G401 (cell line): Measurements from ENCODE around the gene NUP62. TPM values are rescaled to one million over a fixed set of nuclear protein-coding genes. Genes with fewer than 3 reads are reported as not detected.
"Not testable (repeated sequence)": the region's sequence is repeated elsewhere in the genome, so short reads cannot be mapped to it uniquely, and the experiment has no call there.

ENCODE experiments used
- DNase-seq: peaks from one replicate; pipeline ENCODE4 v3.0.0-alpha.2; 2015; ENCODE audit warnings: low spot score
- in situ Hi-C: cut with HindIII; loops from 2 replicates; pipeline ENCODE4 v1.10.0; 2016; ENCODE audit warnings: low sequenced_read_pairs, mixed read lengths
- total RNA-seq: library from RNA; depleted of rRNA; stranded (reverse); fragments of >200 nt; shearing (Covaris generic); gene quantifications from 2 replicates; pipeline ENCODE4 v1.2.3, GENCODE V29; 2014; rRNA removed

NUP62 gene
- 79.9 and 86.1 TPM in 2 replicates for total RNA-seq

DNA sequence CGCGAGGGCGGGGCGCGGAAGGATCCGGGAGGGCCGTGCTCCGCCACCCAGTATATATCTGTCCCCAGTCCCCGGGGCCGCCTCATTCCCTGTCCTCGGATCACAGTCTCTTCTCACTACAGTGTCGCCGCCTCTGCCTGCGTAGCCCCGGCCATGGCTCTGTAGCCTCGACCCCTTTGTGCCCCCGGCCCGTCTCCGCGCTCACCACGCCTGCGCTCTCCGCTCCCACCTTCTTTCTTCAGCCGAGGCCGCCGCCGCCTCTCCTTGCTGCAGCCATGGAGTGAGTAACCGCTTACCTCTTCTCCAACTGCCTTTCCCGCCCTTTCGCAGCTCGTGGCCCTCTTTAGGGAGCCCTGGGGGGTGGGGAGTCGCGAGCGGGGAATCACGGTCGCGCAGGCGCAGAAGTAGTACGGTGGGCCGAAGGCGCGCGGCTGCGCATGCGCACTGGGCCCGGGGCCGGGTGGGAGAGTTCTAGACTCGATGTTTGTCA lies at the start of gene NUP62, which contains the start of gene ATF5:
NUP62 (minus strand) TSS at position 384 of the 490 bp plus-strand sequence. CDS start 19,697 bp downstream, outside the sequence.
ATF5 (plus strand) TSS at position 85 of the 490 bp plus-strand sequence. CDS start 1,646 bp downstream, outside the sequence.
- in situ Hi-C loops = no loop called here
- DNase-seq = peak; percentile 82

DNA sequence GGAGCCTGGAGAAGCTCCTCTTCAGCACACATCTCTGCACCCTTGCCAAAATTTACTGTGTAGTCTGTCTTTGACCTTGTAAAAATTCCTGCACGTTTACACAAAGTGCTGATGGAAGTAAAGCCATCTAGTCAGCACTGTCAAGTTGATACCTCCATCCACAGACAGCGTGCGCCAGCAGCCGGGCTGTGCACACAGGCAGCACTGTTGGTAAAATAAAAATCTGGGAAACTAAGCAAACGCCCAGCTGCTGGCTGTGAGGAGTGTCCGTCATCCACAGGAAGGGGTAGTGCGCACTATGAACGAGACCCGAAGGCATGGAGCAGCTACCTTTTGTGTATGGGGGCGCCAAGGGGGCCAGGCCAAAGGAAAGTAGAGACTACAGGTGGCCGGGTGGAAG lies 49.0 kb upstream of the NUP62 start:
- in situ Hi-C loops = no loop called here

DNA sequence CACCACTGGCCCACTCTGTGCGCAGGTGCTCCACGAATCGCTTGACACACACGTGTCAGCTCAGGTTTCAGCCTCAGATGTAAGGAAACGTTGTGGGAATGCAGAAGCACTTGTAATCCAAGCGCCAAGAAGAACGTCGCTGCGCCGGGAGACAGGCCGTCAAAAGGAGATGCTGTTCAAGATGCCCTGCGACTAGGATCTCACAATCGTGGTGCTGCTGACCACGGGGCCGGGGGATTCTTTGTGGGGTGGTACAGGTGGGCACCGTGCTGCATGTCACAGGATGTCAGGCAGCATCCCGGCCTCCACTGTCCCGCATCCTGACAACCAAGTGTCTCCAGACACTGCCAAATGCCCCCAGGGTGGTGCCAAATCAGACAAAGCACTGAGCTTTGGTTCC lies 48.6 kb upstream of the NUP62 start:
- in situ Hi-C loops = no loop called here

More for the DNA sequence above, 49.0 kb upstream of the NUP62 start:
- DNase-seq = no peak

GRCh38 chr19:49977076-49977475 lies 47.8 kb upstream of the NUP62 start:
- DNase-seq = no peak
- in situ Hi-C loops = no loop called here

More for the DNA sequence above, 48.6 kb upstream of the NUP62 start:
- DNase-seq = no peak

- DNase-seq = no peak
- in situ Hi-C loops = no loop called here
Measured at GRCh38 chr19:49976496-49976895, 47.2 kb upstream of the NUP62 start.

- in situ Hi-C loops = no loop called here
- no peak for DNase-seq
Measured at GRCh38 chr19:49975051-49975450, 45.7 kb upstream of the NUP62 start.

DNA sequence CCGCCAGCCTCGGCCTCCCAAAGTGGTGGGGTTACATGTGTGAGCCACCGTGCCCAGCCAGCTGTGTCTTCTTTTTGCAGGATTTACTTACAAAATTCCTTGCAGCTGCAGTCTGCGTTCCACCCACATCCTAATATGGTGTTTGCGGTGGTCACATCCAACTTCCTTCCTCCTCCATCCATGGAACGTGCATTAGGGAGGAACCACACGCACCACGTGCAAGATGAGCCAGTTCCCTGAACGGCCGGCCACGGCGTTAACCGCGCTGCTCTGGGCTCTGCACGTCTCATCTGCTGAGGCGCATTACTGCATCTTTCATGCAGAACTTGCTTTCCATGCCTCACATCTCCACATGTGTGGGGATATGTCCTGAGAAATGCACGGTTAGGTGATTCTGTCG lies 44.7 kb upstream of the NUP62 start:
- in situ Hi-C loops = no loop called here
- DNase-seq = no peak

GRCh38 chr19:49972841-49973240 lies 43.5 kb upstream of the NUP62 start:
- in situ Hi-C loops = no loop called here

DNA sequence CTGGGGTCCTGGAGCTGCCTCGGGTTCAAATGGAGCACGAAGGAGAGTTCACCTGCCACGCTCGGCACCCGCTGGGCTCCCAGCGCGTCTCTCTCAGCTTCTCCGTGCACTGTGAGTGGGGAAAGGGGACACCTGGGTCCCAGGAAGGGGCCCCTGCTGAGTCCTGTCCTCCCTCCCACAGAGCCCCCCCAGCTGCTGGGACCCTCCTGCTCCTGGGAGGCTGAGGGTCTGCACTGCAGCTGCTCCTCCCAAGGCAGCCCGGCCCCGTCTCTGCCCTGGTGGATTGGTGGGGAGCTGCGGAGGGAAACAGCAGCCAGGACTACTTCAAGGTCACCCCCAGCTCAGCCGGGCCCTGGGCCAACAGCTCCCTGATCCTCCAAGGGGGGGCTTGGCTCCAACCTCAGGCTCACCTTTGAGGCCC lies 42.7 kb upstream of the NUP62 start:
- in situ Hi-C loops = no loop called here
- DNase-seq = no peak

More at GRCh38 chr19:49972841-49973240, 43.5 kb upstream of the NUP62 start:
- DNase-seq = no peak

DNA sequence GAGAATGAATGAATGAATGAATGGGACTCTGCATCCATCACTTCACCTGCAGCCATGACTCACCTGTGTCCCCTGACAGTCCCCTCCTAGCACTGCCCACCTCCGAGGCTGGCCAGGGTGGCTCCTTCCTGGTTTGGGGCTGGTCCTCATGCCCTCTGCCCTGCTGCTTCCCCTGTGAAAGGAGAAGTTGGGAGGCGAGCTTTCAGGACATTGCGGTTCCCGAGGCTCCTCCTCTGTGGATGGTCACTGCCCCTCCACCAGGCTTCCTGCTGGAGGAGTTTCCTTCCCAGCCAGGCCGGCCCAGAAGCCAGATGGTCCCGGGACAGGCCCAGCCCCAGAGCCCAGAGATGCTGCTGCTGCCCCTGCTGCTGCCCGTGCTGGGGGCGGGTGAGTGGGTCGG lies 40.1 kb upstream of the NUP62 start:
- DNase-seq, in situ Hi-C loops: not testable (repeated sequence)

- DNase-seq = no peak
- in situ Hi-C loops = no loop called here
Measured at GRCh38 chr19:49968279-49968922, 39.1 kb upstream of the NUP62 start.

DNA sequence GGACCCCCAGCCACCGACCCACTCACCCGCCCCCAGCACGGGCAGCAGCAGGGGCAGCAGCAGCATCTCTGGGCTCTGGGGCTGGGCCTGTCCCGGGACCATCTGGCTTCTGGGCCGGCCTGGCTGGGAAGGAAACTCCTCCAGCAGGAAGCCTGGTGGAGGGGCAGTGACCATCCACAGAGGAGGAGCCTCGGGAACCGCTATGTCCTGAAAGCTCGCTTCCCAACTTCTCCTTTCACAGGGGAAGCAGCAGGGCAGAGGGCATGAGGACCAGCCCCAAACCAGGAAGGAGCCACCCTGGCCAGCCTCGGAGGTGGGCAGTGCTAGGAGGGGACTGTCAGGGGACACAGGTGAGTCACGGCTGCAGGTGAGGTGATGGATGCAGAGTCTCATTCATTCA lies 31.7 kb upstream of the NUP62 start, which contains the start of gene SIGLEC11:
SIGLEC11 (minus strand) TSS at position 193 of the 400 bp plus-strand sequence; CDS start at position 102, 91 bp downstream.
- DNase-seq, in situ Hi-C loops: not testable (repeated sequence)

DNA sequence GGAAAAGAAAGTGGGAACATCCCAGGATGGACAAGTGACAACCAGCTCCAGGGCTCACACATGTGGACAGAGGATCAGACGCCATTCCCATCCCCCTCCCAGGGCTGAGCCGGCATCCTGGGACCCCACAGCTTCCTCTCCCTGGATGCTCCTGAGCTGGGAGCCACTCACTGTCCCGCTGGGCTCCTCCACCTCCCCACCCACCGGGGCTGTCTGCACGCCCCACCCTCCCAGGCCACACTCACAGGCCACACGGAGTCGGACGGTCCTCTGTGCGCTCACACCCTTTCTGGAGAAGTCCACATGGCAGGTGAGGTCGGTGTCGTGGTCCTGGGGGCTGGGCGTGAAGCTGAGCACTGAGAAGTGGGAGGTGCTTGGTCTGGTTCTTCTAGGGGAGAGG lies 30.6 kb upstream of the NUP62 start:
- DNase-seq, in situ Hi-C loops: not testable (repeated sequence)

GRCh38 chr19:49958596-49958995 lies 29.3 kb upstream of the NUP62 start:
- DNase-seq, in situ Hi-C loops: not testable (repeated sequence)

GRCh38 chr19:49958144-49958543 lies 28.8 kb upstream of the NUP62 start:
- DNase-seq, in situ Hi-C loops: not testable (repeated sequence)

DNA sequence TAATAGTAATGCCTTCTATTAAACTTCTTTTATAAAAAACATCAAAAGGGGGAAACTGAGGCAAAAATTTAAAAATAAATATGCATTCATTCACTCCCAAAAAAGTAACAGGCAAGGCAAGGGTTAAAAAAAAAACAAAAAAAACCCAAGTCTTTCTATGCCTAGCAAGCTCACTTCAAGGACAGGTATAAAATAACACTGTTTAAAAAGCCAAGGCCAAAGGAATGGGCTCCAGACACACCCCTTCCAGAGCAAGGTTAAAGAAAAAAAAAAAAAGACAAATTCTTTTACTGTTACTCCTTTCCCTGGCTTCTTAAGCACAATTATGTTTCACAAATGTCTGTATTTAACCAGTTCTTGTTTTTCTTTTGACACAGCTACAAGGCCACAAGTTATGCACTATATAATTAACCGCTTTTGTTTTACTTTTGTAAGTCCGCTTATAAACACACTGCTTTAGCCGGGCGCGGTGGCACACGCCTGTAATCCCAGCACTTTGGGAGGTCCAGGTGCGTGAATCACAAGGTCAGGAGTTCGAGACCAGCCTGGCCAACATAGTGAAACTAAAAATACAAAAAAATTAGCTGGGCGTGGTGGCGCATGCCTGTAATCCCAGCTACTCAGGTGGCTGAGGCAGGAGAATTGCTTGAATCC lies 28.1 kb upstream of the NUP62 start:
- no peak for DNase-seq
- in situ Hi-C loops = no loop called here

DNA sequence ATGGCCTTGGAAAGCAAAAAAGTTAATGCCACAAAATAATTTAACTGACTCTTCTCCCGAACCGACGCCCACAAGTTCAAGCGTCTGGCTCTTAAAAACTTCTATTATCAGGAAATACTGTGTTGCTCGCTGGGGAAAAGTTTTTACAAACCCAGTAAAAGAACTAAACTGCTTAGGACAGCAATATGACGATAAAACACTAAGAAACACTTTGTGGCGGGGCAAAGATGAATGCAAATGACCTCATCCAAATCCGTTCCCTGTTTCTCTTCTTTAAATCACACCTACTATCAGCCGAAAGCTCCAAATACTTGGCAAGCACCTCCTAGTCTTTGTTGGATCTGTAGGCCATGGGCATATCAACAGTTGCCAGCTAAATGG lies 26.8 kb upstream of the NUP62 start:
- in situ Hi-C loops = no loop called here
- no peak for DNase-seq

DNA sequence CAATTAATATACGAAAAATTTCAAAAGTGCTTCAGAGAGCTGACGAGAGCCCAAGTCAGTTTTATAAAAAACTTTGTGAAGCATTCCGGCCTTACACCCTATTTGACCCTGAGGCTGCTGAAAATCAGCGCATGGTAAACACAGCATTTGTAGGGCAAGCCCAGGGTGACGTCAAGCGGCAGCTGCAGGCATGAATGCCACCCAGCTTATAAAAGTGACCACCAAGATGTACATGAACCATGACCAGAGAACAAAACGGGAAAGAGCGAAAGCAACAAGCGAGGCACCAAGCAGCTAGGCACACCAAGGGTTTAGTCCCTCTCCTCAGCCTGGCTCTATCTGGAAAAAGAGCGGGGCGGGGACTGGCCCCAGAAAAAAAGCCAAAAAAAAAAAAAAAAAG lies 25.6 kb upstream of the NUP62 start:
- no peak for DNase-seq
- in situ Hi-C loops = no loop called here

DNA sequence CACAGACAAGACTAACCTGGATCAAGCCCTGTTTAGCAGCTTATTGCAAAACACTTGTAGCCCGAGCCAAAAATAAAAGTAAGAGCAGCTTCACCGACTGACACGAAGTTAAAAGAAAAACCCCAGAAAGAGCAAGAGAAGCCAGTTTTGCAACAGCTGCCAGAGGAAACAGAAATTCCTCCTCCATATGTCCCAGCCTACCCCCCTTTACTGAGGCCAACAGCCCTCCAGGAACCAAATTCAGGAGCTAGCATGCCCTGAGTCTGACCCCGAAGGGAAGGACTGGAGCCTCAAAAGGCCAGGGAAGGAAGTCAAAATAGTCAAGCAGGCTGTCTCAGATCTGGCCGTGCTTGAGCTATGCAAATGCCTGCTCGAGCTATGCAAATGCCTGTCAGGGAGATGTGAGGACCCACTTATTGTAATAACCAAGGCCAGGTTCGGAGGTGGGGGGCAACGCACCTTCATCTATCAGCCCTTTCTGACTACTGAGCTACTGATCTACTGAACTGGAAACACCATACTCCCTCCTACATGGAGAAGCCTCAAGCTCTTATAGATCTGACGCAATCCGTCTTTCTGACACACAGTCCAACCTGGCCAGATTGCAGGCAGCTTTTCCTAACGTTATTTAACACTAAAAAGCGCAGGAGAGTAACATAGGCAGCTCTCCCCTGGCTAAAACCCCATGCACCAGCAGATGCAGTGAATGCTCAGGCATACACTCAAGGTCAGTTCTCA lies 25.0 kb upstream of the NUP62 start:
- in situ Hi-C loops = no loop called here
- DNase-seq = no peak

DNA sequence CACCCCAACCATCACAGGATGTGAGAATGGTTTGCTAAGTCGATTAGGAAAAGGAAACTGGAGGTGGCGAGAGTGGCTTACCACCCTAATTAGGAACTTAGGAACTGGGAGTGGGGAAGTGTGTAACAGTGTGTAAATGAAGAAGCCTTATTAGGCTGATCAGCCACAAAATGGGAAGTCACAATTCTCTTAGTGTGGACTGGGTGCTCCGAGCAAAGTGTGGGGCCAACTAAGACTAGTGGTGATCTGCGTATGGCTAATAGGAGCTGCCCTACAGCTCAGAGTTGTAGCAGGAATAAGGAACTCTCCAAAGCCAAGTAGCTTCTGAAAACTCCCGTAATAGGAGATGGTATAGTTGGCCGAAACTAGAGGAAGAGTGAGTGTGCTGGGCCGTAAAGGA lies 24.1 kb upstream of the NUP62 start:
- in situ Hi-C loops = no loop called here
- no peak for DNase-seq
